ENCODE measurements around the gene DGKH.

DGKH gene

DNA sequence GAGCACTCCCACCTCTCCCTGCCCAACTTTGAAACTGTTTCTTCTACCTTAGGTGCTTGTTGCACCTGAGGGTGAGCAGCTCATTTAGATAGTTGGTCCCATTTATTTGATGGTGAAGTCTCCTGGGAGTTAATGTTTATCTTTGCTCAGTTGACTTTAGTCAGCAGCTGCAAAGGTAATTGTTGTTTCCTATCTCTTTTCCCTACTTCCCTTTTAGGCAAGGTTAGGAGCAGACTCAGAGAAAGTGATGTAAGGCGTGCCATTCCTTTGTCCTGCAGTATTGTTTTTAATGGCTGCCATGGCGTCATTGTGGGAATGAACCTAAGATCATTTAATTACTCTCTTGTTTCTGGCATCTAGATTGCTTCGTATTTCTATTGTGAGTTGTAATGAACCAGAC lies 235.1 kb downstream of the DGKH start:
- no peaks in the 10 kb centered on the region for H3K27me3 ChIP-seq (ENCODE audit: control insufficient read depth, low read length)
- H3K9me2 ChIP-seq (replicated peaks; ENCODE audit: control insufficient read depth, low read length), result no peaks in the 10 kb centered on the region
- 0 out of 2 replicates have a peak, but pooled peaks cover 3% of the 10 kb centered on the region for H4K20me1 ChIP-seq (ENCODE audit: control insufficient read depth, insufficient read depth, low read depth, low read length)
- no peak overlapping the region for H3K4me2 ChIP-seq (ENCODE audit: low read length)
- no peak overlapping the region for H3K27ac ChIP-seq (ENCODE audit: low read depth, low read length)
- H3K4me1 ChIP-seq (ENCODE audit: control insufficient read depth, low read length), result peaks cover 39% of the 10 kb centered on the region
- peaks cover 69% of the 10 kb centered on the region for H3K79me2 ChIP-seq (ENCODE audit: control insufficient read depth, low read length)
- H3K36me3 ChIP-seq (ENCODE audit: control insufficient read depth, low read length), result peaks cover 55% of the 10 kb centered on the region
- 0 out of 2 replicates have a peak, but pooled peaks cover 2% of the 10 kb centered on the region for H3F3A ChIP-seq (ENCODE audit: control insufficient read depth, insufficient read depth)
- no peaks in the 10 kb centered on the region for H3K9me3 ChIP-seq (ENCODE audit: control insufficient read depth, insufficient read depth, low read length)
- TF ChIP-seq, protein P1, sequence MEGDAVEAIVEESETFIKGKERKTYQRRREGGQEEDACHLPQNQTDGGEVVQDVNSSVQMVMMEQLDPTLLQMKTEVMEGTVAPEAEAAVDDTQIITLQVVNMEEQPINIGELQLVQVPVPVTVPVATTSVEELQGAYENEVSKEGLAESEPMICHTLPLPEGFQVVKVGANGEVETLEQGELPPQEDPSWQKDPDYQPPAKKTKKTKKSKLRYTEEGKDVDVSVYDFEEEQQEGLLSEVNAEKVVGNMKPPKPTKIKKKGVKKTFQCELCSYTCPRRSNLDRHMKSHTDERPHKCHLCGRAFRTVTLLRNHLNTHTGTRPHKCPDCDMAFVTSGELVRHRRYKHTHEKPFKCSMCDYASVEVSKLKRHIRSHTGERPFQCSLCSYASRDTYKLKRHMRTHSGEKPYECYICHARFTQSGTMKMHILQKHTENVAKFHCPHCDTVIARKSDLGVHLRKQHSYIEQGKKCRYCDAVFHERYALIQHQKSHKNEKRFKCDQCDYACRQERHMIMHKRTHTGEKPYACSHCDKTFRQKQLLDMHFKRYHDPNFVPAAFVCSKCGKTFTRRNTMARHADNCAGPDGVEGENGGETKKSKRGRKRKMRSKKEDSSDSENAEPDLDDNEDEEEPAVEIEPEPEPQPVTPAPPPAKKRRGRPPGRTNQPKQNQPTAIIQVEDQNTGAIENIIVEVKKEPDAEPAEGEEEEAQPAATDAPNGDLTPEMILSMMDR (IDR thresholded peaks at IDR 0.05; ENCODE audit: low read depth, low read length, poor library complexity, severe bottlenecking), result no peak
- TF ChIP-seq EZH2phosphoT487 (IDR thresholded peaks at IDR 0.05; ENCODE audit: borderline replicate concordance, low read length), result no peak
- H3K4me3 ChIP-seq (ENCODE audit: low read length), result no peak overlapping the region

DNA sequence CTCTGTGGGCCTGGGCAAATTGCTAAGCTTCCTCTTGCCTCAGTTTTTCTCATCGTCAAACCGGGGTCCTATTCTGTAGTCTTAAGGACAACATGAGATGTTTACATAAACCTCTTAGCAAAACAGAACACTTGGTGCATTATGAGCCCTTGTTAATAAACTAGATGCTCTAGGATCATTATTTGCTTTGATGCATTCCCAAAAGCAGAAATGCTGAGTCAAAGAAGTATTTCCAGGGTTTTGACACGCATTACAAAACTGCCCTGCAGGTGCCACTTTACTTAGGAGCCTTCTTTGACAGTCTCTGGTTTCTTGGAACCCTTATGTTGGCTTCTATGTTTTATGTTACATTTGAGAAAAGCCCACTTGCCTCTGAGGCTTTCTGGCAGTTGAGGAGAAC lies 235.6 kb downstream of the DGKH start:
- Histone ChIP-seq H3K4me2 (ENCODE audit: low read length) (no peak overlapping the region), H3K9me2 (replicated peaks; ENCODE audit: control insufficient read depth, low read length) (no peaks in the 10 kb centered on the region), H3K36me3 (ENCODE audit: control insufficient read depth, low read length) (peaks cover 56% of the 10 kb centered on the region), H3K27me3 (ENCODE audit: control insufficient read depth, low read length) (no peaks in the 10 kb centered on the region), H3K79me2 (ENCODE audit: control insufficient read depth, low read length) (peaks cover 64% of the 10 kb centered on the region), H3K9me3 (ENCODE audit: control insufficient read depth, insufficient read depth, low read length) (no peaks in the 10 kb centered on the region), H3F3A (ENCODE audit: control insufficient read depth, insufficient read depth) (0 out of 2 replicates have a peak, but pooled peaks cover 2% of the 10 kb centered on the region), H3K27ac (ENCODE audit: low read depth, low read length) (no peak overlapping the region), H3K4me1 (ENCODE audit: control insufficient read depth, low read length) (peaks cover 36% of the 10 kb centered on the region), H4K20me1 (ENCODE audit: control insufficient read depth, insufficient read depth, low read depth, low read length) (0 out of 2 replicates have a peak, but pooled peaks cover 3% of the 10 kb centered on the region), H3K4me3 (ENCODE audit: low read length) (no peak overlapping the region)
- no peak for TF ChIP-seq EZH2phosphoT487 (IDR thresholded peaks at IDR 0.05; ENCODE audit: borderline replicate concordance, low read length)
